ENCODE results near the gene ARMC12. TPM values are rescaled to one million over a fixed set of nuclear protein-coding genes. Genes with fewer than 3 reads are reported as not detected.

The ARMC12 gene
- total RNA-seq, 1 donor from 2014 or later = 0.82 TPM

- DNase-seq (ENCODE audit: low spot score in 2 of 2) (no peak), FAIRE-seq (no peak)
Measured at GRCh38 chr6:35717449-35718374, 19.1 kb upstream of the ARMC12 start.

GRCh38 chr6:35718375-35718736, 18.5 kb upstream of the ARMC12 start:
- no peak for DNase-seq (ENCODE audit: low spot score in 2 of 2)
- FAIRE-seq = no peak

- DNase-seq (ENCODE audit: low spot score in 2 of 2) (no peak), FAIRE-seq (no peak)
Measured at GRCh38 chr6:35718911-35719381, 17.9 kb upstream of the ARMC12 start.

GRCh38 chr6:35719404-35719829, 17.4 kb upstream of the ARMC12 start:
- no peak for FAIRE-seq

GRCh38 chr6:35719830-35720733, 16.8 kb upstream of the ARMC12 start:
- FAIRE-seq (no peak), DNase-seq (ENCODE audit: low spot score in 2 of 2) (peak in 1 of 2 donors; percentile 46)

More at GRCh38 chr6:35719404-35719829, 17.4 kb upstream of the ARMC12 start:
- peak in 1 of 2 donors; percentile 38 for DNase-seq (ENCODE audit: low spot score in 2 of 2)

- DNase-seq (ENCODE audit: low spot score in 2 of 2) (no peak), FAIRE-seq (no peak)
Measured at GRCh38 chr6:35722121-35722761, 14.6 kb upstream of the ARMC12 start.

- DNase-seq (ENCODE audit: low spot score in 2 of 2) (no peak), FAIRE-seq (no peak)
Measured at GRCh38 chr6:35723587-35723986, 13.2 kb upstream of the ARMC12 start.

- DNase-seq (ENCODE audit: low spot score in 2 of 2) (no peak), FAIRE-seq (no peak)
Measured at GRCh38 chr6:35724059-35724458, 12.8 kb upstream of the ARMC12 start.

GRCh38 chr6:35724471-35724870, 12.4 kb upstream of the ARMC12 start:
- no peak for DNase-seq (ENCODE audit: low spot score in 2 of 2)
- no peak for FAIRE-seq

- FAIRE-seq (no peak), DNase-seq (ENCODE audit: low spot score in 2 of 2) (no peak)
Measured at GRCh38 chr6:35725081-35725708, 11.6 kb upstream of the ARMC12 start.

- peak in 1 of 2 donors; percentile 30 for DNase-seq (ENCODE audit: low spot score in 2 of 2)
- FAIRE-seq = no peak
Measured at GRCh38 chr6:35725721-35726438, 11.0 kb upstream of the ARMC12 start.

GRCh38 chr6:35727231-35727934, 9.4 kb upstream of the ARMC12 start:
- DNase-seq (ENCODE audit: low spot score in 2 of 2) (peak; percentile 54 to 69), FAIRE-seq (no peak)

GRCh38 chr6:35727935-35728682, 8.7 kb upstream of the ARMC12 start:
- DNase-seq (ENCODE audit: low spot score in 2 of 2) (peak; percentile 89), FAIRE-seq (no peak)

- no peak for DNase-seq (ENCODE audit: low spot score in 2 of 2)
Measured at GRCh38 chr6:35728683-35729678, 7.9 kb upstream of the ARMC12 start.

GRCh38 chr6:35729722-35730121, 7.1 kb upstream of the ARMC12 start:
- DNase-seq (ENCODE audit: low spot score in 2 of 2) (no peak), FAIRE-seq (no peak)

More at GRCh38 chr6:35728683-35729678, 7.9 kb upstream of the ARMC12 start:
- no peak for FAIRE-seq

- no peak for FAIRE-seq
Measured at GRCh38 chr6:35730745-35731413, 6.0 kb upstream of the ARMC12 start.

More at GRCh38 chr6:35730745-35731413, 6.0 kb upstream of the ARMC12 start:
- DNase-seq (ENCODE audit: low spot score in 2 of 2) = no peak

Measured in frontal cortex (tissue), 4 donors.